Memory B cell (primary cell): Measurements from ENCODE around the gene ZBTB17.

Experiments
- ATAC-seq: fragments of 150-1000 bp; cut with Tn5 transposase; 2 replicates; pipeline ENCODE4 v1.10.0; 2021; ENCODE audit warnings: low read depth, mild to moderate bottlenecking, moderate library complexity
- DNase-seq, 2 donors: peaks; one replicate each; pipeline ENCODE4 v3.0.0; 2022; ENCODE audit warnings: low spot score in 2 of 2
- H3K27ac Mint-ChIP-seq: one replicate; pipeline ENCODE4 v1.8.0; 2022; ENCODE audit warnings: mild to moderate bottlenecking, moderate library complexity, mixed read lengths
- H3K27me3 Mint-ChIP-seq: one replicate; pipeline ENCODE4 v1.8.0; 2022; ENCODE audit warnings: mixed read lengths
- H3K36me3 Mint-ChIP-seq: one replicate; pipeline ENCODE4 v1.8.0; 2022; ENCODE audit warnings: mild to moderate bottlenecking, mixed read lengths
- H3K4me1 Mint-ChIP-seq: one replicate; pipeline ENCODE4 v1.8.0; 2022; ENCODE audit warnings: mixed read lengths
- H3K4me3 Mint-ChIP-seq: one replicate; pipeline ENCODE4 v1.8.0; 2022; ENCODE audit warnings: mild to moderate bottlenecking, moderate library complexity, mixed read lengths
- H3K9me3 Mint-ChIP-seq: one replicate; pipeline ENCODE4 v1.8.0; 2022; ENCODE audit warnings: mixed read lengths

Gene ZBTB17

DNA sequence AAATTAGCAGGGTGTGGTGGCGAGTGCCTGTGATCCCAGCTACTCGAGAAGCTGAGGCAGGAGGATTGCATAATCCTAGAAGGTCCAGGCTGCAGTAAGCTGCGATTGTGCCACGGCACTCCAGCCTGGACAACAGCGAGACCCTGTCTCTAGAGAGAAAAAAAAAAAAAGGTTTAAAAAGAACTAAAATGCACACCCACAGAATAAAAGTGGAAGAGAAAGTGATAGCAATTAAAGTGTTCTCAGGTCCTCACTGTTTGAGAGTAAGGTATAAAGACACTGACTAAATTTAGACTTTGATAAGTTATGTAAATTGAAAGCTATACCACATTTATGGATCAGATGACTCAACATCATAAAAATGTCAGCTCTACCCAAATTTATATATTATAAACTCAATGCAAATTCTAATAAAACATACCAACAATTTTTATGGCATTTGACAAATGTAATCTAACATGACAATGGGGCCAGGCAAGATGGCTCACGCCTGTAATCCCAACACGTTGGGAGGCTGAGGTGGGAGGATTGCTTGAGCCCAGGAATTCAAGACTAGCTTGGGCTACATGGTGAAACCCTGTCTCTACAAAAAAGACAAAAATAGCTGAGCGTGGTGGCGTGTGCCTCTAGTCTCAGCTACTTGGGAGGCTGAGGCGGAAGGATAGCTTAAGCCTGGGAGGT is 11.8 kb downstream of the ZBTB17 start:
- Mint-ChIP-seq H3K4me1 (peaks cover 55% of the 10 kb centered on the region), H3K27me3 (no peaks in the 10 kb centered on the region), H3K9me3 (no peaks in the 10 kb centered on the region), H3K36me3 (peaks cover 4% of the 10 kb centered on the region), H3K4me3 (peak overlapping the region; percentile 88), H3K27ac (peak overlapping the region; percentile 89)
- no peak for DNase-seq
- peak; percentile 31 for ATAC-seq

DNA sequence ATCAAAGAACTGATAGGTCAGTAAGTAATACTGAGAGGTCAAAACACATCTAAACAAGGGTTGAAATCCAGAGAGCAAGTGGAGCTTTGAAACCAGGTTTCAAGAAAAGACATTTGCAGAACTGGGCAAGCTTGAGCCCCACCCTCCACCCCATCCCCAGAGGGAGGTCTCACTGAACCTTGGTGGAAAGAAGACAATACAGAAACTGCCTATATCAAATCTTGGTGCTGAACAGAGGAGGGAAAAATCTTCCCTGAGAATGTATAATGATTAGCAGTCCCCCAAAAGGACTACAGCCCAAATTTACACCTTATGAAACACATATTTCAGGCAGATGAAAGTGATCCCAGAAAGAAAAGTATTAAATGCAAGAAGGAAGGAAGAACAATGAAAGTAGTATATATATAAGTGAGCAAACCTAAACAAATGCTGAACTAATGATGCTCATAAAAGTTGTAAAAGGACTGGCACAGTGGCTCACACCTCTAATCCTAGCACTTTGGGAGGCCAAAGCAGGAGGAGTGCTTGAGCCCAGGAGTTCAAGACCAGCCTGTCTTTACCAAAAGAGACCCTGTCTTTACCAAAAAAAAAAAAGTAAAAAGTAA is 12.4 kb downstream of the ZBTB17 start:
- H3K36me3 Mint-ChIP-seq, result peaks cover 4% of the 10 kb centered on the region
- peak overlapping the region; percentile 88 for H3K4me3 Mint-ChIP-seq
- H3K27me3 Mint-ChIP-seq, result no peaks in the 10 kb centered on the region
- peak overlapping the region; percentile 89 for H3K27ac Mint-ChIP-seq
- peaks cover 58% of the 10 kb centered on the region for H3K4me1 Mint-ChIP-seq
- no peak for DNase-seq
- no peaks in the 10 kb centered on the region for H3K9me3 Mint-ChIP-seq
- peak; percentile 19 for ATAC-seq

DNA sequence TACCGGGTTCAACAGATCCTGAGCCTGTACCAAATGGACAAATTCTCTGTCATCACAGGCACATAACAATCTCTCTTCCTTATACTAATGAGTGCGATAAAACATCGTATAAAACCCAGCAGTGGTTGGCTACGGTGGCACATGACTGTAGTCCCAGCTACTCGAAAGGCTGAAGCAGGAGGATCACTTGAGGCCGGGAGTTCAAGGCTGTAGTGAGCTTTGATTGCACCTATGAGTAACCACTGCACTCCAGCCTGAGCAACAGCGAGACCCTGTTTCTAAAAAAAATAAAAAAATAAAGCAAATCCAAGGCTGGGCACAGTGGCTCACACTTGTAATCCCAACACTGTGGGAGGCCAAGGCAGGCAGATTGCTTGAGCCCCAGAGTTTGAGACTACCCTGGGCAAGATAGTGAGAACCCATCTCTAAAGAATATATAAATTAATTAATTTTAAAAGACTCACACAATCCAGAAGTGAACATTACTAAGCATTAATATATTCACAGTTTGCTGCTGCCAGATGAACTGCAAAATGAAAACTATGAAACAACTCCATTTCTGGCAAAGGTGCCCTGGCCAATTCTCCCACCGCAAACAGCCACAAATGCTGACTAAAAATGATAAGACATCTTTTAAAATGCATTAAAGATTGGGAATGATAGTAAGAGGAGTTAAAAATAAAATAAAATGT is 13.1 kb downstream of the ZBTB17 start:
- Mint-ChIP-seq H3K36me3 (peaks cover 2% of the 10 kb centered on the region), H3K9me3 (no peaks in the 10 kb centered on the region), H3K4me3 (no peak overlapping the region), H3K27me3 (no peaks in the 10 kb centered on the region), H3K27ac (peak overlapping the region; percentile 89), H3K4me1 (peaks cover 56% of the 10 kb centered on the region)
- no peak for DNase-seq
- ATAC-seq, result no peak

DNA sequence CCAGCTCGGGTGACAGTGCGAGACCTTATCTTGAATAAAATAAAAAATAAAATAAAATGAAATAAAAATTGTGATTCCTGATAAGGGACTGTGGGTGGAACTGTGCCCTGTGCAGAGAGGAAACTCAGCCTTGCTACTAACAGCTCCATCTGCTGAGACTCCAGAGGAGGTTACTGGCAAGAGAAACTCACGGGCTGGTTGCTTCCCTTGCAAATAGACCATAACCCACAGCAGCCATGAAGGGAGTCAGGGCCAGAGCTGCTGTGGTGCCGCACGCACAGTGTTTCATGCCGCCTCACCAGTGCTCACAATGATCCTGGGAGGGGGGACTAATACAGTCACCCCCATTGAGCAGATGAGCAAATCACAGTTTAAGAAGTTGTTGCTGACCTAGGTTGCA is 13.7 kb downstream of the ZBTB17 start:
- DNase-seq (no peak), ATAC-seq (no peak)
- Mint-ChIP-seq H3K36me3 (peaks cover 7% of the 10 kb centered on the region), H3K4me3 (no peak overlapping the region), H3K9me3 (no peaks in the 10 kb centered on the region), H3K27ac (peak overlapping the region; percentile 72), H3K27me3 (no peaks in the 10 kb centered on the region), H3K4me1 (peaks cover 60% of the 10 kb centered on the region)

DNA sequence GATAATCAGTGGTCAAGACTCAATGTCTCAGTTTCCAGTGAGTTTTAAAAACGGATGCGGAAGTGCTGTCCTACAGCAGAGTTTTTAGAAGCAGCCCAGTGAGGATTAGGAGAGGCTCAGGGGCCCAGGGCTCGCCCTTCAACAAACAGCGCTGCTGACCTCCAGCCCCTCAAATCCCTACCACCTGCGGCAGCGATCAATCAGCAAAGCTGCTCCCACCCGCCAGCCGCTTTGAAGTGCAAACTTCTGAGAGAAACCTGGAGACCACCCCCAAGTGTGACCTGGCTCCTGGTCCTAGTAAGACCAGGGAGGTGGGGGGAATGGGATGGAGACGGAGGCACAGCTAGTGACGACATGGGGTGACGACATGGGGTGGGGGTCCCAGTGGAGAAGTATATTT is 14.4 kb downstream of the ZBTB17 start:
- ATAC-seq, result no peak
- Mint-ChIP-seq H3K4me3 (no peak overlapping the region), H3K27ac (peak overlapping the region; percentile 60), H3K36me3 (peaks cover 9% of the 10 kb centered on the region), H3K9me3 (no peaks in the 10 kb centered on the region), H3K27me3 (no peaks in the 10 kb centered on the region), H3K4me1 (peaks cover 59% of the 10 kb centered on the region)
- no peak for DNase-seq

DNA sequence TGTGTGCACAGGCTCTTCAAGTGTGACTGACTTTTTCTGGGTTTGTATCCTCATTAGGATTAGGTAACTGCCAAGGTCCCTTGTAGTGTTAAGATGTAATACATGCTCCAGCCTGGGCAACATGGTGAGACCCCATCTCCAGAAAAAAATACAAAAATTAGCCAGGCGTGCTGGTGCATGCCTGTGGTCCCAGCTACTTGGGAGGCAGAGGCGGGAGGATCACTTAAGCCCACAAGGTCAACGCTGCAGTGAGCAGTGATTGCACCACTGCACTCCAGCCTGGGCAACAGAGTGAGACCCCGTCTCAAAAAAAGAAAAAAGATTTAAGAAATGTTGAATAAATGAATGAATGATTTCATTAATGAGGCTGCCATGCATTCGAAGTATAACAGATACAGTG is 15.1 kb downstream of the ZBTB17 start:
- peak overlapping the region; percentile 79 for H3K27ac Mint-ChIP-seq
- no peaks in the 10 kb centered on the region for H3K9me3 Mint-ChIP-seq
- no peak overlapping the region for H3K4me3 Mint-ChIP-seq
- no peak for ATAC-seq
- H3K27me3 Mint-ChIP-seq, result no peaks in the 10 kb centered on the region
- peaks cover 57% of the 10 kb centered on the region for H3K4me1 Mint-ChIP-seq
- peaks cover 10% of the 10 kb centered on the region for H3K36me3 Mint-ChIP-seq
- no peak for DNase-seq

DNA sequence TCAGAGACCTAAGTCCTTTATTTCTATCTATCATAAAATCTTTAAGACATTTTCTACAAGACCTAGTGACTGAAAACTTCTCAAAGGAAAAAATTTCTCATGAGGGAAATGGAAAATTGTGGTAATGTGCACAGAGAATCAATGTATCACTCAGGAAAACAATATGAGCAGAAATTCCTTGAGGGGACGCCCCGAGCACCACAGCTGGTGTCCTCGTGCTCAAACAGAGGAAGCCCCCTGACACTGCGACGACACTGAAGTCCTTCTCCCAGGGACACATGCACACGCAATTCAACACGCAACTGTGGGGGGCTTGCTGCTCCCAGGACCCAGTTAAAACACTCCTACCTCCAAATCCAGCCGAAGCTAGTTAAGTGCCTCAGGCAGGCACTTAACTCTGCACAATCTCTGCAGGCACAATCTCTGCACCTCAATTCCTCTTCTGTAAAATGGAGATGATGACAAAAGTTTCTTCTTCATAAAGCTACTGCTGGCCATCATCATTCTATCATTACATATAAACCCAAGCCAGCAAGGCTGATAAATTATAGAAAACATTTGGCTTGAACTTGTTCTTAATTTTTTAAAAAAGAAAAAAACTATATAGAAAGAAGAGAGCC is 16.0 kb downstream of the ZBTB17 start:
- no peak for ATAC-seq

DNA sequence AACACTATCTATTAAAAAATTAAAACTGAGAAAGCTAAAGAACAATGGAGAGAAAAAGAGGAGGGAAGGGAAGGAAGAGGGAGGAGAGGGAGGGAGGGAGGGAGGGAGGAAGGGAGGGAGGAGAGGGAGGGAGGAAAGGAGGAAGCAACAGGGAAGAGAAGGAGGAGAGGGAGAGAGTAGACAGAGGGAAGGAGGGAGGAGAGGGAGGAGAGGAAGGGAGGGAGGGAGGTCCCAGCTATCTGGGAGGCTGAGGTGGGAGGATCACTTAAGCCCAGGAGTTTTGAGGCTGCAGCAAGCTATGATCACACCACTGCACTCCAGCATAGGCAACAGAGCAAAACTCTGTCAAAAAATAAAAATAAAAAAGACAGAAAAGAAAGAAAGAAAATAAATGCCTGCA is 16.5 kb downstream of the ZBTB17 start:
- H3K36me3 Mint-ChIP-seq, result peaks cover 13% of the 10 kb centered on the region
- H3K27ac Mint-ChIP-seq, result peak overlapping the region; percentile 79
- no peak for DNase-seq
- no peak for ATAC-seq
- no peaks in the 10 kb centered on the region for H3K27me3 Mint-ChIP-seq
- H3K4me3 Mint-ChIP-seq, result no peak overlapping the region
- H3K4me1 Mint-ChIP-seq, result peaks cover 53% of the 10 kb centered on the region
- no peaks in the 10 kb centered on the region for H3K9me3 Mint-ChIP-seq

More for the DNA sequence above, 16.0 kb downstream of the ZBTB17 start:
- peak overlapping the region; percentile 79 for H3K27ac Mint-ChIP-seq
- peaks cover 54% of the 10 kb centered on the region for H3K4me1 Mint-ChIP-seq
- no peaks in the 10 kb centered on the region for H3K27me3 Mint-ChIP-seq
- no peak for DNase-seq
- H3K9me3 Mint-ChIP-seq, result no peaks in the 10 kb centered on the region
- no peak overlapping the region for H3K4me3 Mint-ChIP-seq
- peaks cover 13% of the 10 kb centered on the region for H3K36me3 Mint-ChIP-seq

DNA sequence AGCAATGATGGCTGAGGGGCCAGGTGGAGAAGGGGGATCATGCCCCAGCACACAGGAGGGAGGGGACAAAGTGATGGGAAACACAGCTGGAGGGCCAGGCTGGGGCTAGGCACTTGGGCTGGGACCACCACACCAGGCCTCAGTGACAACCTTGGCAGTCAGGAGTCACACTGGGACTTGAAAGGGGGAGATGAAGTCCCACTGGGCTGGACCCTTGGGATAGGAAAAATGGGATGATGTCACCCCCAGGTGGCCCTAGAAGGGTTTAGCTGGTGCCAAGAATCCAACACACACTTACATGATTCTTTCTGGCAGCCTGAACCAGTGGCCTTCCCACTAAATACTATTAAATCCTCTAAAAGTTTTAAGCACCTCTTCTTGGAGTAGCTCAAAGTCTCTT is 17.1 kb downstream of the ZBTB17 start:
- Mint-ChIP-seq H3K27ac (peak overlapping the region; percentile 79), H3K36me3 (peaks cover 13% of the 10 kb centered on the region), H3K27me3 (no peaks in the 10 kb centered on the region), H3K4me1 (peaks cover 51% of the 10 kb centered on the region), H3K4me3 (no peak overlapping the region), H3K9me3 (no peaks in the 10 kb centered on the region)
- no peak for DNase-seq
- no peak for ATAC-seq

DNA sequence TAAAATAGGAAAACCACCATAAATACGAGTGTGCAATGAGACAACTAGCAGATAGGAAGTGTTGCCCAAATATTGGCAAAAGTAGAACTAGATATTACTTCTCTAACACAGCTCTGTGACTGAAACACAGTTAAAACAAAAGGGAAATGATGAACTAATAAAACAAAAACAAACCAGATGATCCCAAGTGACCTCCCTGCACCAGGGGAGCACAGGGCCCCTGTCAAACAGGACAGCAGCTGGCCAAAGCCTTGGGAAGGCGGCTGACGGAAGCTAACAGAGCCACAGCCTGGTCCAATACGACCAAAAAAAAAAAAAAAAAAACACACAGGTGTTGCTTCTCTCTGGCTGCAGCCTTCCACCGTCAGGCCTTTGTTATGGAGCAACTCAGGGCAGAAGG is 17.8 kb downstream of the ZBTB17 start:
- no peak for ATAC-seq
- no peaks in the 10 kb centered on the region for H3K27me3 Mint-ChIP-seq
- H3K36me3 Mint-ChIP-seq, result peaks cover 13% of the 10 kb centered on the region
- H3K27ac Mint-ChIP-seq, result peak overlapping the region; percentile 66
- H3K4me1 Mint-ChIP-seq, result peaks cover 48% of the 10 kb centered on the region
- DNase-seq, result no peak
- no peak overlapping the region for H3K4me3 Mint-ChIP-seq
- H3K9me3 Mint-ChIP-seq, result no peaks in the 10 kb centered on the region

DNA sequence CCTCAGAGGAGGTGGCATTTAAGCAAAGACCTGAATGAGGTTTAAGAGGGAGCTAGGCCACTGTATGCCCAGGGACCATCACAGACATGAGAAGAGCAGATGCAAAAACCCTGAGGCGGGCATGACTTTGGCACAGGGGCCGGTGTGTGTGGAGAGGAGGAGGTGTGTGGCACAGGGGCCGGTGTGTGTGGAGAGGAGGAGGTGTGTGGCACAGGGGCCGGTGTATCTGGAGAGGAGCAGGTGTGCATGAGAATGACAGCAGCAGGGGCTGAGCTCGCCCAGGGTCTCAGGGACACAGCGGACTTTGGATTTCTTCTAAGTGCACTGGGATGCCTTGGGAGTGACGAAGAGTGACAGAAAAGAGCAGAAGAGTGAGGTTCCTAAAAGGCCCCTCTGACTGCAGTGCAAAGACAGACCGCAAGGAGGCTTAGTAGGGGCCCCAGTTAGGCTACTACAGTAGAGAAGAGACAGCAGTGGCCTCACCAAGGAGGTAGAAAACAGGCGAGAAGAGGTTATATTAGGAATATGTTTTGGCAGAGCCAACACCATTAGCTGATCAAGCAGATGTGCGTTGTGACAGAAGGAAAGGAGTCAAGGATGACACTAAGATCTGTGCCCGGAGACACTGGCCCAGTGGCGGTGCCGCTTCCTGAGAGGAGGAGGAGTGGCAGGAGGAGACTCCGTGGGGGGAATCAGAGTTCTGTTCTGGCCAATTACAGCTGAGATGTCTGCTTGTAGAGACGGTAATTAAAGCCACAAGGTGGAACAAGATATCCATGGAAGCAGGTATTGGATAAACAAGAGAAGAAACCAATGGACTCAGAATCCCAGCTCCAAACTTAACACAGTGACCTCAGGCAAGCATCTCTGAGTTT is 18.4 kb downstream of the ZBTB17 start:
- peak; percentile 50 for ATAC-seq
- H3K27ac Mint-ChIP-seq, result peak overlapping the region; percentile 66

DNA sequence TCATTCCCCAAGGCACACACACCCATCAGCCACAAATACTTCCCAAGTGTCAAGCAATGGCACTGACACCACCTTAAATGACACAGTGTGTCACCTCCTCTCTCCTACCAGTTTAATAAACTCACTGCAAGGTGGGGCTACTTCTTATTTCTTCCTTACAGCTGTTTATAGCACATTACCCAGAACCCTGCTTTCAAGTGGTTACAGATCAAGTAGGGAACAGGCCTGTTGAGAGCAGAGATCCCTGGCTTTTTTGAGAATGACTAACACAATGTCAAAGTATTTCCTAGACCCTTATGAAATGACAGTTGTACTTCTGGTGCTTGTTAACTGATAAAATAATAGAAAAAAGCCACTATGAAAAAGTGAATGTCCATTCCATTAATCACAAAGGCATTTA is 19.8 kb downstream of the ZBTB17 start:
- H3K9me3 Mint-ChIP-seq, result no peaks in the 10 kb centered on the region
- no peak for DNase-seq

More for the DNA sequence above, 18.4 kb downstream of the ZBTB17 start:
- H3K27me3 Mint-ChIP-seq, result no peaks in the 10 kb centered on the region
- no peak overlapping the region for H3K4me3 Mint-ChIP-seq
- H3K4me1 Mint-ChIP-seq, result peaks cover 50% of the 10 kb centered on the region
- DNase-seq, result no peak
- no peaks in the 10 kb centered on the region for H3K9me3 Mint-ChIP-seq
- H3K36me3 Mint-ChIP-seq, result peaks cover 16% of the 10 kb centered on the region

DNA sequence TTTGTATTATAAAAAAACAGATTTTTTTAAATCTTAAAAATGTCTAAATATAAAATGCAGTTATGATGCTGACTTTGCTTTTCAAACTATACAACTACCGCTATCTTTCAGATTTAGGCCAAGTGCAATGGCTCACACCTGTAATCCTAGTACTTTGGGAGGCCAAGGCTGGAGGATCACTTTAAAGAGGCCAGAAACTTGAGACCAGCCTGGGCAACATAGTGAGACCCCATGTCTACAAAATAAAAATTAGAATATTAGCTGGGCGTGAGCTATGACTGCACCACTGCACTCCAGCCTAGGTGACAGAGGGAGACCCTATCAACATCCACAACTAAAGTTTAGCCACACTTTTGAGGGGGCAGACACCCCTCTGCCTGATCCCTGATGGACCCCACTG is 20.3 kb downstream of the ZBTB17 start:
- Mint-ChIP-seq H3K4me3 (no peak overlapping the region), H3K36me3 (peaks cover 13% of the 10 kb centered on the region), H3K4me1 (peaks cover 61% of the 10 kb centered on the region), H3K27ac (no peak overlapping the region), H3K27me3 (no peaks in the 10 kb centered on the region), H3K9me3 (no peaks in the 10 kb centered on the region)
- DNase-seq (no peak), ATAC-seq (no peak)

More for the DNA sequence above, 19.8 kb downstream of the ZBTB17 start:
- Mint-ChIP-seq H3K4me1 (peaks cover 55% of the 10 kb centered on the region), H3K36me3 (peaks cover 13% of the 10 kb centered on the region), H3K4me3 (no peak overlapping the region), H3K27me3 (no peaks in the 10 kb centered on the region), H3K27ac (no peak overlapping the region)
- ATAC-seq, result no peak
